A549 (cell line): Measurements from ENCODE around the gene NRTN. TPM values are rescaled to one million over a fixed set of nuclear protein-coding genes. Genes with fewer than 3 reads are reported as not detected.

Experiments
- ATAC-seq, 2 experiments: fragments of 200-7000 bp in 1 of 2; fragments of >200 bp in 1 of 2; cut with Nextera tagmentation in 1 of 2; cut with Tn5 transposase in 1 of 2; 3 replicates each; pipeline versions ENCODE4 v1.8.0 to v1.9.1; 2018 to 2020; ENCODE audit warnings: mild to moderate bottlenecking in 1 of 2, moderate library complexity in 1 of 2
- CTCF ChIA-PET: fragments of 300-600 bp; sonication (Branson Sonifier 250); formaldehyde crosslinking; extraction: SDS; loops from one replicate; lab custom pipeline; 2021; ENCODE audit warnings: antibody characterized with exemption, inconsistent platforms; lab: Yijun Ruan, JAX
- POLR2A ChIA-PET: fragments of 350-600 bp; formaldehyde crosslinking; extraction: SDS; loops from one replicate; lab custom pipeline; 2021; ENCODE audit warnings: antibody characterized with exemption, inconsistent platforms; lab: Yijun Ruan, JAX
- DNase-seq, 2 experiments: peaks; one replicate each; pipeline versions ENCODE4 v3.0.0 to v3.0.0-alpha.2; 2011 to 2016; ENCODE audit warnings: low read depth in 1 of 2, low spot score in 1 of 2
- FAIRE-seq: peaks from 2 replicates; lab custom pipeline; 2011; peaks lifted over from hg19 to GRCh38; lab: Jason Lieb, UNC
- H3K27ac ChIP-seq, 2 experiments: fragments of >200 bp; sonication (Bioruptor Twin); formaldehyde crosslinking; 3 replicates each; pipeline ENCODE4 v1.5.1; 2016 to 2017
- H3K4me1 ChIP-seq: fragments of >200 bp; sonication (Bioruptor Twin); formaldehyde crosslinking; 3 replicates; pipeline ENCODE4 v1.6.1; 2016
- H3K4me2 ChIP-seq: fragments of >200 bp; sonication (Bioruptor Twin); formaldehyde crosslinking; 3 replicates; pipeline ENCODE4 v1.6.1; 2016
- H3K4me3 ChIP-seq: fragments of >200 bp; sonication (Bioruptor Twin); formaldehyde crosslinking; 3 replicates; pipeline ENCODE4 v1.5.1; 2016
- H3K9me3 ChIP-seq: fragments of >200 bp; sonication (Bioruptor Twin); formaldehyde crosslinking; 3 replicates; pipeline ENCODE4 v1.6.1; 2016
- ATOH8 ChIP-seq: fragments of 250-450 bp; sonication (Bioruptor Pico); IDR thresholded peaks from 2 replicates; pipeline ENCODE4 v1.5.0; 2020; ENCODE audit warnings: low read depth, mild to moderate bottlenecking, moderate library complexity
- CBX2 ChIP-seq: fragments of 200-600 bp; sonication (generic); IDR thresholded peaks from 2 replicates; pipeline ENCODE4 v1.6.1; 2016; ENCODE audit warnings: low read depth, mild to moderate bottlenecking, borderline replicate concordance
- CBX8 ChIP-seq: fragments of 200-600 bp; sonication (generic); IDR thresholded peaks from 2 replicates; pipeline ENCODE4 v1.6.1; 2016
- CTCF ChIP-seq: fragments of >200 bp; sonication (Bioruptor Twin); formaldehyde crosslinking; IDR thresholded peaks from 3 replicates; pipeline ENCODE4 v1.5.1; 2016
- E2F6 ChIP-seq: IDR thresholded peaks from 2 replicates; pipeline ENCODE4 v1.6.1; 2012; ENCODE audit warnings: low read depth, borderline replicate concordance
- FOSL2 ChIP-seq, 2 experiments: fragments of 450-650 bp in 1 of 2; fragments of >200 bp in 1 of 2; sonication (Bioruptor Twin) in 1 of 2; formaldehyde crosslinking; IDR thresholded peaks; 2 replicates each; pipeline versions ENCODE4 v1.5.0 to v1.6.1; 2016 to 2020; ENCODE audit warnings: mild to moderate bottlenecking in 1 of 2, moderate library complexity in 1 of 2
- FOXS1 ChIP-seq: fragments of 250-450 bp; sonication (Bioruptor Pico); IDR thresholded peaks from 2 replicates; pipeline ENCODE4 v1.5.0; 2020; ENCODE audit warnings: mild to moderate bottlenecking, moderate library complexity
- HOXA7 ChIP-seq: fragments of 250-450 bp; sonication (Bioruptor Pico); IDR thresholded peaks from 2 replicates; pipeline ENCODE4 v1.5.0; 2020; ENCODE audit warnings: mild to moderate bottlenecking, moderate library complexity
- HOXB13 ChIP-seq: fragments of 250-450 bp; sonication (Bioruptor Pico); IDR thresholded peaks from 2 replicates; pipeline ENCODE4 v1.5.0; 2020; ENCODE audit warnings: low read depth, mild to moderate bottlenecking, moderate library complexity
- MYC ChIP-seq: IDR thresholded peaks from 2 replicates; pipeline ENCODE4 v1.6.1; 2012; ENCODE audit warnings: mild to moderate bottlenecking, inconsistent platforms, low read length, improper control_type of control experiment, borderline replicate concordance
- NPAS2 ChIP-seq: fragments of 250-450 bp; sonication (Bioruptor Pico); IDR thresholded peaks from 2 replicates; pipeline ENCODE4 v1.8.0; 2022; ENCODE audit warnings: mild to moderate bottlenecking, moderate library complexity, borderline replicate concordance
- NR3C1 ChIP-seq: fragments of >200 bp; sonication (Bioruptor Twin); formaldehyde crosslinking; IDR thresholded peaks from 3 replicates; pipeline ENCODE4 v1.6.1; 2017
- PBX3 ChIP-seq: IDR thresholded peaks from 2 replicates; pipeline ENCODE4 v1.6.1; 2012
- POLR2A ChIP-seq: IDR thresholded peaks from 2 replicates; pipeline ENCODE4 v1.6.1; 2012; ENCODE audit warnings: mild to moderate bottlenecking, low read length
- RAD21 ChIP-seq, 2 experiments: fragments of >200 bp in 1 of 2; sonication (Bioruptor Twin) in 1 of 2; formaldehyde crosslinking in 1 of 2; IDR thresholded peaks in 1 of 2; conservative IDR thresholded peaks in 1 of 2; 2 replicates in 1 of 2; 3 replicates in 1 of 2; pipeline ENCODE4 v1.6.1; 2012 to 2018; ENCODE audit warnings: inconsistent platforms in 1 of 2
- REST ChIP-seq: fragments of 200-600 bp; sonication (generic); IDR thresholded peaks from 2 replicates; pipeline ENCODE4 v1.6.1; 2016; ENCODE audit warnings: antibody characterized with exemption, mild to moderate bottlenecking, moderate library complexity
- SMC3 ChIP-seq: fragments of >200 bp; sonication (Bioruptor Twin); formaldehyde crosslinking; IDR thresholded peaks from 3 replicates; pipeline ENCODE4 v1.6.1; 2018; ENCODE audit warnings: inconsistent platforms
- ZSCAN20 ChIP-seq: fragments of 250-450 bp; sonication (Bioruptor Pico); IDR thresholded peaks from 2 replicates; pipeline ENCODE4 v1.8.0; 2022; ENCODE audit warnings: mild to moderate bottlenecking, moderate library complexity
- WGBS: methylation state at CpG from one replicate; pipeline ENCODE4 v1.1.6; 2017; ENCODE audit errors: missing lambda C conversion rate; 5-methylcytosine and 5-hydroxymethylcytosine counted together
- polyA plus RNA-seq, 4 experiments: library from polyadenylated mRNA; depleted of rRNA in 3 of 4; stranded (reverse); fragments of >200 nt; fragmentation: RNase III in 1 of 4; extraction: RNeasy Plus Mini Kit Qiagen cat#74134 plus additional on column Dnase treatment in 1 of 4; gene quantifications; 2 replicates in 3 of 4; 3 replicates in 1 of 4; pipeline ENCODE4 v1.2.3, GENCODE V29; 2011 to 2017

The NRTN gene
- polyA plus RNA-seq, 2 of the 4 experiments (the other 2 are of a cell fraction): 0.32 to 0.61 TPM

GRCh38 chr19:5801796-5802619, 2.9 kb upstream of the NRTN start:
- TF ChIP-seq CBX8 (no peak), MYC (no peak), ZSCAN20 (CRISPR knock-in tag) (no peak), CBX2 (no peak), FOXS1 (CRISPR knock-in tag) (no peak), POLR2A (no peak), ATOH8 (CRISPR knock-in tag) (no peak), CTCF (no peak), FOSL2 (IDR thresholded peaks at IDR 0.05) (no peak), FOSL2 (CRISPR knock-in tag; IDR thresholded peaks at IDR 0.05) (no peak)
- Histone ChIP-seq H3K4me3 (no peak overlapping the region), H3K9me3 (no peaks in the 10 kb centered on the region), H3K4me1 (peaks cover 17% of the 10 kb centered on the region; the same call in 2 of the 3 replicates), H3K27ac (0 out of 6 replicates have a peak overlapping the region, but pooled peaks of 1 of the 2 experiments have one; percentile 12), H3K4me2 (peak overlapping the region; percentile 46)
- ATAC-seq (no peak), FAIRE-seq (no peak), DNase-seq (peak in 1 of 2 experiments; percentile 45)
- CTCF ChIA-PET: interaction anchor here (0.7 to 3.0 kb wide), 6 partner anchors 29 to 246 kb away, joined by 3 to 56 read pairs (median 4); no protein-coding TSS in a partner anchor
- POLR2A ChIA-PET: interaction anchor here (0.5 kb wide), 1 partner anchor 83 kb away, joined by 3 read pairs; no protein-coding TSS in a partner anchor
- 36% methylated on average over 13 of the region's 33 CpGs for WGBS

GRCh38 chr19:5803441-5803751, 1.5 kb upstream of the NRTN start:
- no peaks in the 10 kb centered on the region for H3K9me3 ChIP-seq
- 55% methylated on average over 8 of the region's 8 CpGs for WGBS
- H3K4me3 ChIP-seq: peak overlapping the region; percentile 37; the same call in 2 of the 3 replicates
- H3K4me2 ChIP-seq: peak overlapping the region; percentile 87
- ChIA-PET POLR2A (interaction anchor here (1.1 to 1.6 kb wide), 3 partner anchors 25 to 101 kb away, joined by 4 to 22 read pairs (median 5); partner anchors contain the start of gene NDUFA11), CTCF (interaction anchor here (0.6 to 3.0 kb wide), 52 partner anchors 9 to 568 kb away, joined by 3 to 74 read pairs (median 5); partner anchors contain the start of genes CAPS, DUS3L, NDUFA11 and PRR22)
- ATAC-seq: 0 out of 6 replicates have a peak, but pooled peaks of 1 of the 2 experiments have one; percentile 1
- peak overlapping the region; percentile 51 to 84; a peak in 4 of 6 replicates for H3K27ac ChIP-seq
- H3K4me1 ChIP-seq: peaks cover 17% of the 10 kb centered on the region; the same call in 2 of the 3 replicates
- no peak for TF ChIP-seq PBX3
- TF ChIP-seq NPAS2 (CRISPR knock-in tag): 0 out of 2 replicates have a peak, but pooled peaks have one; percentile 48
- TF ChIP-seq, all 56 proteins: peak for 1
- DNase-seq (no peak), FAIRE-seq (no peak)

GRCh38 chr19:5803752-5804515, 933 bp upstream of the NRTN start:
- ChIA-PET POLR2A (interaction anchor here (1.1 to 1.6 kb wide), 4 partner anchors 24 to 100 kb away, joined by 4 to 22 read pairs (median 6); partner anchors contain the start of genes CATSPERD, LONP1 and NDUFA11), CTCF (interaction anchor here (0.6 to 3.0 kb wide), 60 partner anchors 9 to 754 kb away, joined by 3 to 74 read pairs (median 4); partner anchors contain the start of genes CAPS, DUS3L, NDUFA11 and PRR22)
- peak; percentile 83 to 87 for DNase-seq
- Histone ChIP-seq H3K4me3 (peak overlapping the region; percentile 43; the same call in 2 of the 3 replicates), H3K4me1 (peaks cover 17% of the 10 kb centered on the region; the same call in 2 of the 3 replicates), H3K9me3 (no peaks in the 10 kb centered on the region), H3K27ac (peak overlapping the region; percentile 51 to 84; a peak in 5 of 6 replicates), H3K4me2 (peak overlapping the region; percentile 87)
- FAIRE-seq: no peak
- 6% methylated on average over 14 of the region's 54 CpGs for WGBS
- ATAC-seq: peak; percentile 85 to 96
- TF ChIP-seq NR3C1: no peak
- 0 out of 2 replicates have a peak, but pooled peaks have one; percentile 53 for TF ChIP-seq HOXB13 (CRISPR knock-in tag)
- TF ChIP-seq RAD21 (conservative IDR thresholded peaks at IDR 0.05 in 1 of 2, IDR thresholded peaks at IDR 0.05 in 1 of 2): peak; percentile 78 to 92
- TF ChIP-seq REST: no peak
- no peak for TF ChIP-seq FOSL2 (IDR thresholded peaks at IDR 0.05)
- TF ChIP-seq FOSL2 (CRISPR knock-in tag; IDR thresholded peaks at IDR 0.05): no peak
- TF ChIP-seq HOXA7 (CRISPR knock-in tag): no peak
- TF ChIP-seq ATOH8 (CRISPR knock-in tag): no peak
- peak; percentile 86 for TF ChIP-seq E2F6
- peak; percentile 89 for TF ChIP-seq SMC3
